ENCODE data around the gene PARP9. TPM values are rescaled to one million over a fixed set of nuclear protein-coding genes. Genes with fewer than 3 reads are reported as not detected.

PARP9 gene
- total and polyA plus RNA-seq, 2 donors (not counting 1 experiment from before 2014, with no cell fraction given) = 19.6 to 31.2 TPM

- peaks cover 36 to 40% of the 10 kb centered on the region in 2 donors for H3K4me1 ChIP-seq (ENCODE audit: control insufficient read depth in 2 of 2, insufficient read depth in 2 of 2, low read length in 2 of 2)
- peak overlapping the region; percentile 3 for H3K9ac ChIP-seq (ENCODE audit: low read length)
- WGBS (ENCODE audit: insufficient coverage) = no CpG with 5 or more reads among the region's 5 CpGs
- H3K36me3 ChIP-seq (replicated peaks in 1 of 2; ENCODE audit: control extremely low read depth in 1 of 2, control insufficient read depth in 1 of 2, extremely low read depth in 1 of 2, insufficient read depth in 2 of 2, low read length in 1 of 2) = peaks cover 4 to 35% of the 10 kb centered on the region in 2 experiments
- intact Hi-C loops (cut with micrococcal nuclease) = loop anchor here (2.0 kb wide), 3 partner anchors 16 to 26 kb away; no protein-coding TSS in a partner anchor
- Mint-ChIP-seq H3K27ac (peak overlapping the region; percentile 85), H3K4me1 (peaks cover 68% of the 10 kb centered on the region), H3K27me3 (no peaks in the 10 kb centered on the region), H3K9me3 (ENCODE audit: insufficient read depth) (peaks cover 1% of the 10 kb centered on the region), H3K4me3 (peak overlapping the region; percentile 46)
- H3K27me3 ChIP-seq (replicated peaks in 1 of 4; ENCODE audit: control extremely low read depth in 1 of 4, control insufficient read depth in 3 of 4, insufficient read depth in 4 of 4, low read length in 3 of 4) = no peaks in the 10 kb centered on the region
- ATAC-seq (ENCODE audit: low read depth) = peak; percentile 40
- TF ChIP-seq EZH2 (IDR thresholded peaks at IDR 0.05; ENCODE audit: borderline replicate concordance, insufficient read depth, low read depth, low read length, poor library complexity, severe bottlenecking) = no peak
- TF ChIP-seq CTCF (IDR thresholded peaks at IDR 0.05) = no peak
- H3K4me3 ChIP-seq (ENCODE audit: control extremely low read depth in 1 of 5, extremely low read depth in 1 of 5, insufficient read depth in 1 of 5, low read depth in 2 of 5, low read length in 4 of 5) = no peak overlapping the region
- CTCF ChIA-PET = no interaction called here
- H3K79me2 ChIP-seq (ENCODE audit: control insufficient read depth, insufficient read depth, low read length) = peaks cover 98% of the 10 kb centered on the region
- peak; percentile 42 for DNase-seq
- no peak overlapping the region for H2AFZ ChIP-seq (ENCODE audit: insufficient read depth, low read depth, low read length, poor library complexity, severe bottlenecking)
- H3K27ac ChIP-seq (ENCODE audit: low read length in 2 of 2) = peak overlapping the region; percentile 22 to 76
- peak overlapping the region; percentile 45 for H3K4me2 ChIP-seq (replicated peaks; ENCODE audit: low read depth, low read length, poor library complexity, severe bottlenecking)
- POLR2A ChIA-PET = no interaction called here
- peaks cover 16% of the 10 kb centered on the region for H4K20me1 ChIP-seq (ENCODE audit: control insufficient read depth, insufficient read depth, low read length, poor library complexity, severe bottlenecking)
- peaks cover 0 to 3% (median 1%) of the 10 kb centered on the region in 3 donors for H3K9me3 ChIP-seq (ENCODE audit: control extremely low read depth in 1 of 3, control insufficient read depth in 2 of 3, insufficient read depth in 1 of 3, low read length in 2 of 3)
Observed at GRCh38 chr3:122589297-122589696, 25.2 kb upstream of the PARP9 start.

- POLR2A ChIA-PET = interaction anchor here (0.9 kb wide), 1 partner anchor 9 kb away, joined by 3 read pairs; no protein-coding TSS in a partner anchor
- no CpG with 5 or more reads among the region's 2 CpGs for WGBS (ENCODE audit: insufficient coverage)
Observed at GRCh38 chr3:122587572-122587971, 23.5 kb upstream of the PARP9 start.

More at GRCh38 chr3:122587572-122587971, 23.5 kb upstream of the PARP9 start:
- intact Hi-C loops (cut with micrococcal nuclease) = no loop called here
- DNase-seq = no peak
- H3K27ac Mint-ChIP-seq = peak overlapping the region; percentile 53
- CTCF ChIA-PET = interaction anchor here (0.7 to 1.3 kb wide), 3 partner anchors 9 to 92 kb away, joined by 3 to 4 read pairs (median 3); partner anchors contain the start of gene PARP14
- H3K9me3 Mint-ChIP-seq (ENCODE audit: insufficient read depth) = peaks cover 1% of the 10 kb centered on the region
- Histone ChIP-seq H3K4me2 (replicated peaks; ENCODE audit: low read depth, low read length, poor library complexity, severe bottlenecking) (no peak overlapping the region), H3K4me1 (ENCODE audit: control insufficient read depth in 2 of 2, insufficient read depth in 2 of 2, low read length in 2 of 2) (peaks cover 31 to 42% of the 10 kb centered on the region in 2 donors), H3K27ac (ENCODE audit: low read length in 2 of 2) (peak overlapping the region in 1 of 2 donors; percentile 44), H3K4me3 (ENCODE audit: control extremely low read depth in 1 of 5, extremely low read depth in 1 of 5, insufficient read depth in 1 of 5, low read depth in 2 of 5, low read length in 4 of 5) (no peak overlapping the region), H3K9me3 (ENCODE audit: control extremely low read depth in 1 of 3, control insufficient read depth in 2 of 3, insufficient read depth in 1 of 3, low read length in 2 of 3) (peaks cover 1 to 8% (median 7%) of the 10 kb centered on the region in 3 donors), H3K9ac (ENCODE audit: low read length) (no peak overlapping the region), H2AFZ (ENCODE audit: insufficient read depth, low read depth, low read length, poor library complexity, severe bottlenecking) (no peak overlapping the region), H3K27me3 (replicated peaks in 1 of 4; ENCODE audit: control extremely low read depth in 1 of 4, control insufficient read depth in 3 of 4, insufficient read depth in 4 of 4, low read length in 3 of 4) (no peaks in the 10 kb centered on the region), H3K79me2 (ENCODE audit: control insufficient read depth, insufficient read depth, low read length) (peaks cover 100% of the 10 kb centered on the region), H4K20me1 (ENCODE audit: control insufficient read depth, insufficient read depth, low read length, poor library complexity, severe bottlenecking) (peaks cover 16% of the 10 kb centered on the region), H3K36me3 (replicated peaks in 1 of 2; ENCODE audit: control extremely low read depth in 1 of 2, control insufficient read depth in 1 of 2, extremely low read depth in 1 of 2, insufficient read depth in 2 of 2, low read length in 1 of 2) (peaks cover 1 to 35% of the 10 kb centered on the region in 2 experiments)
- H3K4me1 Mint-ChIP-seq = peaks cover 69% of the 10 kb centered on the region
- H3K4me3 Mint-ChIP-seq = no peak overlapping the region
- H3K27me3 Mint-ChIP-seq = no peaks in the 10 kb centered on the region
- no peak for ATAC-seq (ENCODE audit: low read depth)
- no peak for TF ChIP-seq EZH2 (IDR thresholded peaks at IDR 0.05; ENCODE audit: borderline replicate concordance, insufficient read depth, low read depth, low read length, poor library complexity, severe bottlenecking)
- TF ChIP-seq CTCF (IDR thresholded peaks at IDR 0.05) = no peak

Data from B cell (primary cell).